Lower lobe of right lung (tissue), 2 donors: Measurements from ENCODE around the gene ABL1. TPM values are rescaled to one million over a fixed set of nuclear protein-coding genes. Genes with fewer than 3 reads are reported as not detected.

Experiments used
- ATAC-seq, 2 donors: fragments of 200-7000 bp; cut with Tn5 transposase; one replicate each; pipeline ENCODE4 v1.9.1; 2020 to 2022; ENCODE audit warnings: mild to moderate bottlenecking in 2 of 2, moderate library complexity in 2 of 2
- DNase-seq: peaks from one replicate; pipeline ENCODE4 v3.0.0-alpha.2; 2020
- H3K27ac ChIP-seq: fragments of 200-600 bp; one replicate; pipeline ENCODE4 v1.8.0; 2022
- H3K27me3 ChIP-seq: fragments of 200-600 bp; one replicate; pipeline ENCODE4 v1.8.0; 2022; ENCODE audit warnings: low read depth
- H3K36me3 ChIP-seq: fragments of 200-600 bp; one replicate; pipeline ENCODE4 v1.8.0; 2022; ENCODE audit warnings: mild to moderate bottlenecking
- H3K4me1 ChIP-seq: fragments of 200-600 bp; one replicate; pipeline ENCODE4 v1.8.0; 2022
- H3K4me3 ChIP-seq: fragments of 200-600 bp; one replicate; pipeline ENCODE4 v1.8.0; 2022; ENCODE audit warnings: mild to moderate bottlenecking
- H3K9me3 ChIP-seq: fragments of 200-600 bp; one replicate; pipeline ENCODE4 v1.8.0; 2022
- CTCF ChIP-seq: fragments of 200-600 bp; IDR thresholded peaks from one replicate; pipeline ENCODE4 v1.8.0; 2022; ENCODE audit warnings: antibody characterized with exemption, mild to moderate bottlenecking
- intact Hi-C: fragments of 100-400 bp; cut with DNase I; formaldehyde crosslinking; loops from one replicate; pipeline ENCODE4 v1.11.0; 2022
- total RNA-seq: library from RNA; stranded (reverse); fragmentation: NEBNext Ultra II Directional; extraction: Animal tissue kit (Norgen Biotek cat#: 25700); gene quantifications from one replicate; pipeline ENCODE4 v1.2.1, GENCODE V29; 2021
- donor health status: DM: no; HTN: yes; CAD: no; lungs with severe emphysema.

Gene ABL1
- total RNA-seq, 1 donor from 2014 or later = 50.2 TPM

GRCh38 chr9:130862217-130862616, 27.2 kb downstream of the ABL1 start:
- no peak overlapping the region for H3K4me3 ChIP-seq
- H3K9me3 ChIP-seq = no peaks in the 10 kb centered on the region
- no peak for DNase-seq
- no peak for TF ChIP-seq CTCF
- H3K4me1 ChIP-seq = peaks cover 18% of the 10 kb centered on the region
- intact Hi-C loops = loop anchor here (10.0 kb wide), 1 partner anchor 157 kb away; no protein-coding TSS in a partner anchor
- no peak overlapping the region for H3K27ac ChIP-seq
- H3K27me3 ChIP-seq = no peaks in the 10 kb centered on the region
- H3K36me3 ChIP-seq = peaks cover 73% of the 10 kb centered on the region
- ATAC-seq = no peak

DNA sequence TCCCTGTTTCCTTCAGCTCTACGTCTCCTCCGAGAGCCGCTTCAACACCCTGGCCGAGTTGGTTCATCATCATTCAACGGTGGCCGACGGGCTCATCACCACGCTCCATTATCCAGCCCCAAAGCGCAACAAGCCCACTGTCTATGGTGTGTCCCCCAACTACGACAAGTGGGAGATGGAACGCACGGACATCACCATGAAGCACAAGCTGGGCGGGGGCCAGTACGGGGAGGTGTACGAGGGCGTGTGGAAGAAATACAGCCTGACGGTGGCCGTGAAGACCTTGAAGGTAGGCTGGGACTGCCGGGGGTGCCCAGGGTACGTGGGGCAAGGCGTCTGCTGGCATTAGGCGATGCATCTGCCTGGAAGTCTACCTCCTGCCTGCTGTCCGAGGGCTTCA, 27.7 kb downstream of the ABL1 start:
- ATAC-seq (no peak), DNase-seq (no peak)
- no peaks in the 10 kb centered on the region for H3K27me3 ChIP-seq

GRCh38 chr9:130864541-130864940, 29.5 kb downstream of the ABL1 start:
- Histone ChIP-seq H3K9me3 (no peaks in the 10 kb centered on the region), H3K4me3 (no peak overlapping the region), H3K36me3 (peaks cover 70% of the 10 kb centered on the region), H3K27ac (no peak overlapping the region), H3K27me3 (no peaks in the 10 kb centered on the region), H3K4me1 (peaks cover 18% of the 10 kb centered on the region)
- no peak for DNase-seq
- TF ChIP-seq CTCF = no peak
- intact Hi-C loops = loop anchor here (10.0 kb wide), 1 partner anchor 160 kb away; no protein-coding TSS in a partner anchor
- no peak for ATAC-seq

More for the DNA sequence above, 27.7 kb downstream of the ABL1 start:
- peaks cover 74% of the 10 kb centered on the region for H3K36me3 ChIP-seq
- peaks cover 18% of the 10 kb centered on the region for H3K4me1 ChIP-seq
- H3K4me3 ChIP-seq = no peak overlapping the region
- H3K9me3 ChIP-seq = no peaks in the 10 kb centered on the region
- no peak for TF ChIP-seq CTCF
- intact Hi-C loops = loop anchor here (10.0 kb wide), 1 partner anchor 158 kb away; no protein-coding TSS in a partner anchor
- no peak overlapping the region for H3K27ac ChIP-seq

DNA sequence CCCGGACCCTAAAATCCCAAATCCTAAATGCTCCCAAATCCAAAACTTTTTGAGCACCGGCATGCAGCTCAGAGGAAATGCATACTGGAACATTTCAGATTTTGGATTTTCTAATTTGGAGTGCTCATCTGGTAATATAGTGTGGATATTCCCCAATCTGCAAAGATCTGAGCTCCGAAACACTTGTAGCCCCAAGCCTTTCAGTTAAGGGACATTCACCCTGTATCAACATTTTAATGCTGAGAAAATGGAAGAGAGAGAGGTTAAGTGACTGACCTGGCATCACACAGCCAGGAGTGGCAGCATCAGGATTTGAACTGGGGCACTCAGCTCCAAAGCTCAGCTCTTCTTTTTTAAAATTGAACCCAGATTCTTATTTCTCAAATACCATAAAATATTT, 30.9 kb downstream of the ABL1 start:
- H3K36me3 ChIP-seq = peaks cover 73% of the 10 kb centered on the region
- H3K4me1 ChIP-seq = peaks cover 7% of the 10 kb centered on the region
- H3K27me3 ChIP-seq = no peaks in the 10 kb centered on the region
- intact Hi-C loops = loop anchor here (10.0 kb wide), 1 partner anchor 161 kb away; no protein-coding TSS in a partner anchor
- H3K9me3 ChIP-seq = no peaks in the 10 kb centered on the region
- H3K4me3 ChIP-seq = no peak overlapping the region
- no peak for TF ChIP-seq CTCF
- DNase-seq = no peak
- no peak for ATAC-seq
- no peak overlapping the region for H3K27ac ChIP-seq

GRCh38 chr9:130866474-130866965, 31.5 kb downstream of the ABL1 start:
- H3K4me1 ChIP-seq = peaks cover under 1% of the 10 kb centered on the region
- no peak overlapping the region for H3K27ac ChIP-seq
- no peak overlapping the region for H3K4me3 ChIP-seq
- H3K27me3 ChIP-seq = no peaks in the 10 kb centered on the region
- H3K9me3 ChIP-seq = no peaks in the 10 kb centered on the region
- DNase-seq (no peak), ATAC-seq (peak; percentile 83 to 87)
- H3K36me3 ChIP-seq = peaks cover 78% of the 10 kb centered on the region
- intact Hi-C loops = loop anchor here (10.0 kb wide), 1 partner anchor 162 kb away; no protein-coding TSS in a partner anchor
- peak; percentile 72 for TF ChIP-seq CTCF
